MV-4-11 (cell line): ENCODE data around the gene ZBTB38.
A peak's percentile ranks its signal among the peaks of the same experiment; 100 is the strongest.

ENCODE experiments used
- DNase-seq: peaks from one replicate; lab custom pipeline; 2025; lab: John Stamatoyannopoulos, UW

The ZBTB38 gene

GRCh38 chr3:141387516-141387915 lies 19.2 kb downstream of the ZBTB38 start:
- no peak for DNase-seq

GRCh38 chr3:141388395-141388794 lies 20.1 kb downstream of the ZBTB38 start:
- no peak for DNase-seq

GRCh38 chr3:141388823-141389621 lies 20.7 kb downstream of the ZBTB38 start:
- DNase-seq: no peak

- DNase-seq: peak; percentile 16
Measured at GRCh38 chr3:141389703-141390102, 21.4 kb downstream of the ZBTB38 start.

- no peak for DNase-seq
Measured at GRCh38 chr3:141390747-141391146, 22.4 kb downstream of the ZBTB38 start.

GRCh38 chr3:141391298-141391990 lies 23.1 kb downstream of the ZBTB38 start:
- DNase-seq: no peak

- no peak for DNase-seq
Measured at GRCh38 chr3:141391991-141392316, 23.6 kb downstream of the ZBTB38 start.

- DNase-seq: no peak
Measured at GRCh38 chr3:141392416-141392815, 24.1 kb downstream of the ZBTB38 start.

- DNase-seq: no peak
Measured at GRCh38 chr3:141392897-141393734, 24.8 kb downstream of the ZBTB38 start.

- no peak for DNase-seq
Measured at GRCh38 chr3:141393735-141394076, 25.4 kb downstream of the ZBTB38 start.

- DNase-seq: no peak
Measured at GRCh38 chr3:141394560-141394959, 26.3 kb downstream of the ZBTB38 start.

- no peak for DNase-seq
Measured at GRCh38 chr3:141395005-141395589, 26.8 kb downstream of the ZBTB38 start.

- no peak for DNase-seq
Measured at GRCh38 chr3:141397996-141398395, 29.7 kb downstream of the ZBTB38 start.

GRCh38 chr3:141399200-141399599 lies 30.9 kb downstream of the ZBTB38 start:
- no peak for DNase-seq

GRCh38 chr3:141400073-141400971 lies 32.0 kb downstream of the ZBTB38 start:
- no peak for DNase-seq

- DNase-seq: no peak
Measured at GRCh38 chr3:141401095-141401494, 32.8 kb downstream of the ZBTB38 start.

- no peak for DNase-seq
Measured at GRCh38 chr3:141401573-141402475, 33.5 kb downstream of the ZBTB38 start.

GRCh38 chr3:141402476-141403171 lies 34.3 kb downstream of the ZBTB38 start:
- no peak for DNase-seq

GRCh38 chr3:141403576-141403975 lies 35.3 kb downstream of the ZBTB38 start:
- no peak for DNase-seq

- DNase-seq: no peak
Measured at GRCh38 chr3:141405025-141405424, 36.7 kb downstream of the ZBTB38 start.
